Liver (tissue), 9 donors: ENCODE data around the gene VPS11. TPM values are rescaled to one million over a fixed set of nuclear protein-coding genes. Genes with fewer than 3 reads are reported as not detected.
"Not testable (repeated sequence)": the region's sequence is repeated elsewhere in the genome, so short reads cannot be mapped to it uniquely, and the experiment has no call there.

Experiments used
- DNase-seq: peaks from one replicate; pipeline ENCODE4 v3.0.0-alpha.2; 2017; ENCODE audit warnings: low spot score
- H3K27ac ChIP-seq, 2 donors: one replicate each; pipeline ENCODE4 v1.7.0; 2013; ENCODE audit warnings: inconsistent platforms in 2 of 2, low read length in 2 of 2, control low read depth in 1 of 2, low read depth in 1 of 2, mild to moderate bottlenecking in 1 of 2
- H3K27me3 ChIP-seq, 4 donors: one replicate each; pipeline versions ENCODE4 v1.6.1 to v1.7.0; 2013; ENCODE audit warnings: low read length in 3 of 4, inconsistent platforms in 1 of 4, mild to moderate bottlenecking in 1 of 4, moderate library complexity in 1 of 4; ENCODE audit not compliant: control insufficient read depth in 4 of 4, insufficient read depth in 4 of 4
- H3K36me3 ChIP-seq, 4 donors: one replicate each; pipeline versions ENCODE4 v1.6.1 to v1.7.0; 2013; ENCODE audit warnings: low read length in 3 of 4, mild to moderate bottlenecking in 3 of 4, low read depth in 1 of 4, moderate library complexity in 1 of 4; ENCODE audit not compliant: control insufficient read depth in 4 of 4, insufficient read depth in 3 of 4
- H3K4me1 ChIP-seq, 4 donors: one replicate each; pipeline versions ENCODE4 v1.6.1 to v1.7.0; 2013; ENCODE audit warnings: low read length in 3 of 4, mild to moderate bottlenecking in 3 of 4, moderate library complexity in 1 of 4; ENCODE audit not compliant: control insufficient read depth in 4 of 4, insufficient read depth in 4 of 4
- H3K4me3 ChIP-seq, 3 donors: one replicate each; pipeline versions ENCODE4 v1.6.1 to v1.7.0; 2013; ENCODE audit warnings: low read length in 3 of 3, control low read depth in 1 of 3, low read depth in 1 of 3, mild to moderate bottlenecking in 1 of 3
- H3K9ac ChIP-seq, 2 donors: one replicate each; pipeline ENCODE4 v1.7.0; 2013; ENCODE audit warnings: low read length in 2 of 2, mild to moderate bottlenecking in 2 of 2, moderate library complexity in 2 of 2, control low read depth in 1 of 2, low read depth in 1 of 2
- H3K9me3 ChIP-seq, 4 donors: one replicate each; pipeline versions ENCODE4 v1.6.1 to v1.7.0; 2013; ENCODE audit warnings: low read length in 3 of 4; ENCODE audit not compliant: control insufficient read depth in 4 of 4
- EGR1 ChIP-seq, 2 donors: IDR thresholded peaks; 2 replicates each; pipeline ENCODE4 v1.6.1; 2016 to 2018; ENCODE audit warnings: antibody characterized with exemption in 2 of 2, low read depth in 2 of 2
- FOXA1 ChIP-seq: IDR thresholded peaks from 2 replicates; pipeline ENCODE4 v1.6.1; 2016; ENCODE audit warnings: antibody characterized with exemption
- FOXA2 ChIP-seq: IDR thresholded peaks from 2 replicates; pipeline ENCODE4 v1.6.1; 2016; ENCODE audit warnings: antibody characterized with exemption
- GABPA ChIP-seq, 2 donors: IDR thresholded peaks in 1 of 2; conservative IDR thresholded peaks in 1 of 2; 2 replicates each; pipeline ENCODE4 v1.6.1; 2016; ENCODE audit warnings: antibody characterized with exemption in 2 of 2, mild to moderate bottlenecking in 1 of 2, moderate library complexity in 1 of 2
- HNF4A ChIP-seq, 2 donors: conservative IDR thresholded peaks; 2 replicates each; pipeline ENCODE4 v1.6.1; 2016; ENCODE audit warnings: antibody characterized with exemption in 2 of 2, mild to moderate bottlenecking in 2 of 2
- HNF4G ChIP-seq: IDR thresholded peaks from 2 replicates; pipeline ENCODE4 v1.6.1; 2016; ENCODE audit warnings: antibody characterized with exemption
- JUND ChIP-seq, 2 donors: IDR thresholded peaks; 2 replicates each; pipeline ENCODE4 v1.6.1; 2016; ENCODE audit warnings: antibody characterized with exemption in 2 of 2
- MAX ChIP-seq: IDR thresholded peaks from 2 replicates; pipeline ENCODE4 v1.6.1; 2016; ENCODE audit warnings: antibody characterized with exemption
- NR2F2 ChIP-seq: IDR thresholded peaks from 2 replicates; pipeline ENCODE4 v1.6.1; 2016; ENCODE audit warnings: antibody characterized with exemption
- RAD21 ChIP-seq, 2 donors: IDR thresholded peaks; 2 replicates each; pipeline ENCODE4 v1.6.1; 2016; ENCODE audit warnings: antibody characterized with exemption in 2 of 2, mild to moderate bottlenecking in 2 of 2
- REST ChIP-seq: IDR thresholded peaks from 2 replicates; pipeline ENCODE4 v1.6.1; 2016; ENCODE audit warnings: antibody characterized with exemption, mild to moderate bottlenecking
- RXRA ChIP-seq, 2 donors: IDR thresholded peaks; 2 replicates each; pipeline ENCODE4 v1.6.1; 2017 to 2018; ENCODE audit warnings: antibody characterized with exemption in 2 of 2, mild to moderate bottlenecking in 1 of 2
- SP1 ChIP-seq: IDR thresholded peaks from 2 replicates; pipeline ENCODE4 v1.6.1; 2018; ENCODE audit warnings: antibody characterized with exemption, mild to moderate bottlenecking
- TAF1 ChIP-seq: conservative IDR thresholded peaks from 2 replicates; pipeline ENCODE4 v1.6.1; 2016; ENCODE audit warnings: antibody characterized with exemption, mild to moderate bottlenecking
- YY1 ChIP-seq: IDR thresholded peaks from 2 replicates; pipeline ENCODE4 v1.6.1; 2016; ENCODE audit warnings: antibody characterized with exemption, mild to moderate bottlenecking
- ZBTB33 ChIP-seq: IDR thresholded peaks from 2 replicates; pipeline ENCODE4 v1.6.1; 2016; ENCODE audit warnings: antibody characterized with exemption
- WGBS: extraction: QIAGEN DNeasy Blood & Tissue Kit; methylation state at CpG from one replicate; pipeline ENCODE4 v1.1.7; 2013; 5-methylcytosine and 5-hydroxymethylcytosine counted together
- polyA plus RNA-seq, 2 donors: library from polyadenylated mRNA; stranded (reverse) in 1 of 2; unstranded in 1 of 2; fragments of 200-250 nt in 1 of 2; fragments of >200 nt in 1 of 2; fragmentation: Nextera tagmentation in 1 of 2; extraction: Ambion mirVana in 1 of 2; gene quantifications; one replicate each; pipeline versions ENCODE4 v1.2.1 to v1.2.3, GENCODE V29; 2013 to 2015
- total RNA-seq, 2 donors: library from RNA; depleted of rRNA; stranded (reverse); fragments of >200 nt; gene quantifications; one replicate each; pipeline ENCODE4 v1.2.3, GENCODE V29; 2014
- TF ChIP-seq, protein P1 (sequence below): IDR thresholded peaks from 2 replicates; pipeline ENCODE4 v1.6.1; 2016; ENCODE audit warnings: antibody characterized with exemption
- TF ChIP-seq, protein P2 (sequence below): fragments of 150-350 bp; IDR thresholded peaks from 2 replicates; pipeline ENCODE4 v1.5.1; 2017; ENCODE audit warnings: improper control_type of control experiment, low read depth, low read length; ENCODE audit not compliant: missing input control
- donor health status: healthy.
- donor health status: healthy.
- donor health status: healthy.
- donor health status: healthy.
- donor health status: healthy.

VPS11 gene
- total and polyA plus RNA-seq, 4 donors = 7.2 to 17.4 (median 12.2) TPM

- under 1% methylated on average over 79 of the region's 79 CpGs for WGBS
- TF ChIP-seq FOXA1 = no peak
- TF ChIP-seq, protein P1, sequence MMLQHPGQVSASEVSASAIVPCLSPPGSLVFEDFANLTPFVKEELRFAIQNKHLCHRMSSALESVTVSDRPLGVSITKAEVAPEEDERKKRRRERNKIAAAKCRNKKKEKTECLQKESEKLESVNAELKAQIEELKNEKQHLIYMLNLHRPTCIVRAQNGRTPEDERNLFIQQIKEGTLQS = no peak
- peak; percentile 70 for TF ChIP-seq REST
- no peak for TF ChIP-seq FOXA2
- no peak for TF ChIP-seq JUND (IDR thresholded peaks at IDR 0.05)
- peak in 1 of 2 donors; percentile 87 for TF ChIP-seq GABPA (IDR thresholded peaks at IDR 0.05 in 1 of 2, conservative IDR thresholded peaks at IDR 0.05 in 1 of 2)
- TF ChIP-seq NR2F2 = peak; percentile 21
- peak; percentile 64 to 77 for TF ChIP-seq RXRA (IDR thresholded peaks at IDR 0.05)
- peak in 1 of 2 donors; percentile 28 for TF ChIP-seq EGR1 (IDR thresholded peaks at IDR 0.05; ENCODE audit: low read depth in 2 of 2)
- no peak for TF ChIP-seq HNF4G
- peak in 1 of 2 donors; percentile 53 for TF ChIP-seq RAD21 (IDR thresholded peaks at IDR 0.05)
- TF ChIP-seq SP1 = peak; percentile 82
- TF ChIP-seq, protein P2, sequence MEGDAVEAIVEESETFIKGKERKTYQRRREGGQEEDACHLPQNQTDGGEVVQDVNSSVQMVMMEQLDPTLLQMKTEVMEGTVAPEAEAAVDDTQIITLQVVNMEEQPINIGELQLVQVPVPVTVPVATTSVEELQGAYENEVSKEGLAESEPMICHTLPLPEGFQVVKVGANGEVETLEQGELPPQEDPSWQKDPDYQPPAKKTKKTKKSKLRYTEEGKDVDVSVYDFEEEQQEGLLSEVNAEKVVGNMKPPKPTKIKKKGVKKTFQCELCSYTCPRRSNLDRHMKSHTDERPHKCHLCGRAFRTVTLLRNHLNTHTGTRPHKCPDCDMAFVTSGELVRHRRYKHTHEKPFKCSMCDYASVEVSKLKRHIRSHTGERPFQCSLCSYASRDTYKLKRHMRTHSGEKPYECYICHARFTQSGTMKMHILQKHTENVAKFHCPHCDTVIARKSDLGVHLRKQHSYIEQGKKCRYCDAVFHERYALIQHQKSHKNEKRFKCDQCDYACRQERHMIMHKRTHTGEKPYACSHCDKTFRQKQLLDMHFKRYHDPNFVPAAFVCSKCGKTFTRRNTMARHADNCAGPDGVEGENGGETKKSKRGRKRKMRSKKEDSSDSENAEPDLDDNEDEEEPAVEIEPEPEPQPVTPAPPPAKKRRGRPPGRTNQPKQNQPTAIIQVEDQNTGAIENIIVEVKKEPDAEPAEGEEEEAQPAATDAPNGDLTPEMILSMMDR = peak; percentile 2
- no peak for TF ChIP-seq MAX
- peak; percentile 82 for TF ChIP-seq YY1
- TF ChIP-seq ZBTB33 = no peak
- TF ChIP-seq TAF1 = peak; percentile 68
- peak in 1 of 2 donors; percentile 14 for TF ChIP-seq HNF4A (conservative IDR thresholded peaks at IDR 0.05)
- no peaks in the 10 kb centered on the region for H3K27me3 ChIP-seq
Observed at GRCh38 chr11:119057000-119057769, 10.4 kb upstream of the VPS11 start, which contains the start of gene HYOU1. Gene HYOU1 (minus strand): TSS chr11:119057205. CDS start chr11:119056160, 1,045 bp downstream.

DNA sequence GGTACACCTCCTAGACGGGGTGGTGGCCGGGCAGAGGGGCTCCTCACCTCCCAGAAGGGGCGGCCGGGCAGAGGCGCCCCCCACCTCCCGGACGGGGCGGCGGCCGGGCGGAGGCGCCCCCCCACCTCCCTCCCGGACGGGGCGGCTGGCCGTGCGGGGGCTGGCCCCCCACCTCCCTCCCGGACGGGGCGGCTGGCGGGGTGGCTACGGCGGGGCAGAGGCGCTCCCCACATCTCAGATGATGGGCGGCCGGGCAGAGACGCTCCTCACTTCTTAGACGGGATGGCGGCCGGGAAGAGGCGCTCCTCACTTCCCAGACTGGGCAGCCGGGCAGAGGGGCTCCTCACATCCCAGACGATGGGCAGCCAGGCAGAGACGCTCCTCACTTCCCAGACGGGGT lies 8.5 kb upstream of the VPS11 start:
- peaks cover 0 to 23% (median 16%) of the 10 kb centered on the region in 4 donors for H3K4me1 ChIP-seq
- H3K27ac ChIP-seq, DNase-seq, H3K9ac ChIP-seq, H3K9me3 ChIP-seq, H3K4me3 ChIP-seq, H3K27me3 ChIP-seq: not testable (repeated sequence)
- WGBS = 94% methylated on average over 31 of the region's 35 CpGs
- peaks cover 6 to 11% (median 10%) of the 10 kb centered on the region in 4 donors for H3K36me3 ChIP-seq

More at GRCh38 chr11:119057000-119057769, 10.4 kb upstream of the VPS11 start, which contains the start of gene HYOU1:
- H3K36me3 ChIP-seq = peaks cover 17 to 30% (median 25%) of the 10 kb centered on the region in 4 donors
- H3K9me3 ChIP-seq = no peaks in the 10 kb centered on the region
- peak within 1 kb of the TSS; percentile 81 to 86 for H3K27ac ChIP-seq
- peak; percentile 99 for DNase-seq
- H3K4me3 ChIP-seq = peak within 1 kb of the TSS; percentile 88 to 94 (median 90)
- peak within 1 kb of the TSS; percentile 75 for H3K9ac ChIP-seq
- peaks cover 0 to 23% (median 16%) of the 10 kb centered on the region in 4 donors for H3K4me1 ChIP-seq
